Fibroblast of lung (primary cell): Measurements from ENCODE around the gene BCL7C. TPM values are rescaled to one million over a fixed set of nuclear protein-coding genes. Genes with fewer than 3 reads are reported as not detected.
"Not testable (repeated sequence)": the region's sequence is repeated elsewhere in the genome, so short reads cannot be mapped to it uniquely, and the experiment has no call there.

ENCODE experiments used
- DNase-seq, 2 donors: peaks; one replicate each; pipeline versions ENCODE4 v3.0.0 to v3.0.0-alpha.2; 2010; ENCODE audit warnings: low read depth in 2 of 2
- H2AFZ ChIP-seq: 2 replicates; pipeline ENCODE4 v1.5.1; 2012; ENCODE audit warnings: low read length, control low read depth, inconsistent platforms
- H3K27ac ChIP-seq: 2 replicates; pipeline ENCODE4 v1.5.1; 2011; ENCODE audit warnings: low read length, control low read depth; ENCODE audit not compliant: insufficient read depth
- H3K27me3 ChIP-seq: 2 replicates; pipeline ENCODE4 v1.5.1; 2011; ENCODE audit warnings: mild to moderate bottlenecking, low read length; ENCODE audit not compliant: control insufficient read depth, insufficient read depth
- H3K36me3 ChIP-seq: 2 replicates; pipeline ENCODE4 v1.5.1; 2011; ENCODE audit warnings: low read length; ENCODE audit not compliant: control insufficient read depth, insufficient read depth
- H3K4me1 ChIP-seq: 2 replicates; pipeline ENCODE4 v1.5.1; 2011; ENCODE audit warnings: low read length; ENCODE audit not compliant: control insufficient read depth, insufficient read depth; ENCODE audit errors: extremely low read depth
- H3K4me2 ChIP-seq: 2 replicates; pipeline ENCODE4 v1.5.1; 2011; ENCODE audit warnings: low read length, control low read depth; ENCODE audit not compliant: insufficient read depth; ENCODE audit errors: extremely low read depth
- H3K4me3 ChIP-seq, 4 experiments: fragments of 200-600 bp in 1 of 4; sonication (generic) in 1 of 4; replicated peaks in 1 of 4; 2 replicates each; pipeline ENCODE4 v1.5.1; 2011 to 2016; ENCODE audit warnings: low read length in 4 of 4, low read depth in 3 of 4, mild to moderate bottlenecking in 3 of 4, control low read depth in 2 of 4, inconsistent platforms in 1 of 4, mixed read lengths in 1 of 4; ENCODE audit not compliant: insufficient read depth in 1 of 4; ENCODE audit errors: control extremely low read depth in 1 of 4
- H3K79me2 ChIP-seq: 2 replicates; pipeline ENCODE4 v1.5.1; 2012; ENCODE audit warnings: mild to moderate bottlenecking, low read length, inconsistent platforms; ENCODE audit not compliant: control insufficient read depth, insufficient read depth
- H3K9ac ChIP-seq: 2 replicates; pipeline ENCODE4 v1.5.1; 2011; ENCODE audit warnings: mild to moderate bottlenecking, low read length, control low read depth; ENCODE audit not compliant: insufficient read depth
- H3K9me3 ChIP-seq: 2 replicates; pipeline ENCODE4 v1.5.1; 2012; ENCODE audit warnings: low read depth, low read length; ENCODE audit not compliant: control insufficient read depth, insufficient read depth
- H4K20me1 ChIP-seq: 2 replicates; pipeline ENCODE4 v1.5.1; 2011; ENCODE audit warnings: low read length; ENCODE audit not compliant: control insufficient read depth, insufficient read depth; ENCODE audit errors: extremely low read depth
- CTCF ChIP-seq, 2 donors: IDR thresholded peaks in 1 of 2; conservative IDR thresholded peaks in 1 of 2; 1 replicate in 1 of 2; 2 replicates in 1 of 2; pipeline ENCODE4 v1.5.1; 2011 to 2012; ENCODE audit warnings: low read length in 2 of 2, control low read depth in 1 of 2, inconsistent platforms in 1 of 2, low read depth in 1 of 2, mild to moderate bottlenecking in 1 of 2
- EZH2 ChIP-seq: IDR thresholded peaks from 2 replicates; pipeline ENCODE4 v1.5.1; 2012; ENCODE audit warnings: low read length, control low read depth, mild to moderate bottlenecking; ENCODE audit errors: missing control alignments
- polyA plus RNA-seq, 2 donors: library from polyadenylated mRNA; depleted of rRNA in 1 of 2; stranded (reverse) in 1 of 2; unstranded in 1 of 2; fragments of >200 nt; gene quantifications; 2 replicates each; pipeline ENCODE4 v1.2.1, GENCODE V29; 2011 to 2012; ENCODE audit warnings: missing spikeins in 1 of 2
- total RNA-seq: library from RNA; depleted of rRNA; stranded (reverse); fragments of >200 nt; gene quantifications from 2 replicates; pipeline ENCODE4 v1.2.1, GENCODE V29; 2014

BCL7C gene
- total and polyA plus RNA-seq, 2 donors (not counting 1 experiment from before 2014, with no cell fraction given) = 25.6 to 28.2 TPM

GRCh38 chr16:30867747-30868146 lies 26.1 kb downstream of the BCL7C start:
- no peak for TF ChIP-seq EZH2
- peak; percentile 22 to 32 for TF ChIP-seq CTCF (conservative IDR thresholded peaks at IDR 0.05 in 1 of 2, IDR thresholded peaks at IDR 0.05 in 1 of 2; ENCODE audit: low read depth in 1 of 2, low read length in 2 of 2)
- no peaks in the 10 kb centered on the region for H3K4me1 ChIP-seq
- no peak overlapping the region for H3K4me3 ChIP-seq
- no peaks in the 10 kb centered on the region for H3K9me3 ChIP-seq
- no peaks in the 10 kb centered on the region for H3K79me2 ChIP-seq
- no peak overlapping the region for H2AFZ ChIP-seq
- H3K27ac ChIP-seq = no peak overlapping the region
- no peaks in the 10 kb centered on the region for H3K36me3 ChIP-seq
- peak in 1 of 2 donors; percentile 16 for DNase-seq
- no peak overlapping the region for H3K9ac ChIP-seq
- no peaks in the 10 kb centered on the region for H3K27me3 ChIP-seq
- H3K4me2 ChIP-seq = no peak overlapping the region
- no peaks in the 10 kb centered on the region for H4K20me1 ChIP-seq

DNA sequence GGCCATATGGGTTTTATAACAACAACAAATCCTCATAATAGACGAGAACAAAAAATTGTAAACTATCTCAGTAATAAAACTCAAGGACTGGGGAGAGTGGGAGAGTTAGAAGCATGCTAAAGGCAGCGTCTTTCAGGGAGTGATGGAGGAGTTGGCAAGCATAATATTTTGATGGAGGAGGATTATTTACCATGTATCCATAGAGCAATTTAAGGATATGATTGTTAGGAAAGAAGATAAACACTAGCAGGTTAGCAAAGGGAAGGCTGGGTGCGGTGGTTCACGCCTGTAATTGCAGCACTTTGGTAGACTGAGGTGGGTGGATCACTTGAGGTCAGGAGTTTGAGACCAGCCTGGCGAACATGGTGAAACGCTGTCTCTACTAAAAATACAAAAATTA lies 27.8 kb downstream of the BCL7C start:
- no peak overlapping the region for H3K27ac ChIP-seq

DNA sequence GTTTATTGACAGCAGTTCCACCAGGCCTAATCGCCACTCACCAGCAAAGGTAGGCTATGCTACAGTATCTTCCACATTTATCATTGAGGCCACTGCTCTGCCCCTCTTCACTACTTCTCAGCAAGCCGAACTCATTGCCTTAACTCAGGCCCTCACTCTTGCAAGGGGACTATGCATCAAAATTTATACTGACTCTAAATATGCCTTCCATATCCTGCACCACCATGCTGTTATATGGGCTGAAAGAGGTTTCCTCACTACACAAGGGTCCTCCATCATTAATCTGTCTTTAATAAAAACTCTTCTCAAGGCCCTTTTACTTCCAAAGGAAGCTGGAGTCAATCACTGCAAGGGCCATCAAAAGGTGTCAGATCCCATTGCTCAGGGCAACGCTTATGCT lies 30.7 kb downstream of the BCL7C start:
- H3K36me3 ChIP-seq, H3K27ac ChIP-seq, H3K4me3 ChIP-seq, H3K4me2 ChIP-seq, H4K20me1 ChIP-seq, H3K79me2 ChIP-seq, DNase-seq, H3K9ac ChIP-seq, H3K4me1 ChIP-seq, H2AFZ ChIP-seq, H3K9me3 ChIP-seq, H3K27me3 ChIP-seq: not testable (repeated sequence)

More for the DNA sequence above, 27.8 kb downstream of the BCL7C start:
- no peak for DNase-seq
- Histone ChIP-seq H3K4me2 (no peak overlapping the region), H3K4me3 (no peak overlapping the region), H3K27me3 (no peaks in the 10 kb centered on the region), H3K79me2 (no peaks in the 10 kb centered on the region), H3K9ac (no peak overlapping the region), H3K36me3 (no peaks in the 10 kb centered on the region), H3K4me1 (no peaks in the 10 kb centered on the region), H3K9me3 (no peaks in the 10 kb centered on the region), H2AFZ (no peak overlapping the region), H4K20me1 (no peaks in the 10 kb centered on the region)
- TF ChIP-seq CTCF (conservative IDR thresholded peaks at IDR 0.05 in 1 of 2, IDR thresholded peaks at IDR 0.05 in 1 of 2; ENCODE audit: low read depth in 1 of 2, low read length in 2 of 2) (no peak), EZH2 (no peak)

DNA sequence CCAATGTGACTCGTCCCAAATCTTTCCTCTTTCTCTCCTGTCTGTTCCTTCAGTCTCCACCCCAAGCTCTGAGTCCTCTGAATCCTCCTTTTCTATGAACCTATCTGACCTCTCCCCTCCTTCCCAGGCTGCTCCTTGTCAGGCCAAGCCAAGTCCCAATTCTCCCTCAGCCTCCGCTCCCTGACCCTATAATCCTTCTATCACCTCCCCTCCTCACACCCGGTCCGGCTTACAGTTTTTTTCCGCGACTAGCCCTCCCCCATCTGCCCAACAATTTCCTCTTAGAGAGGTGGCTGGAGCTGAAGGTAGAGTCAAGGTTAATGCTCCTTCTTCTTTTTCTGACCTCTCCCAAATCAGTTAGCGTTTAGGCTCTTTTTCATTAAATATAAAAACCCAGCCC lies 33.1 kb downstream of the BCL7C start:
- not testable (repeated sequence) for H3K27me3 ChIP-seq, H3K79me2 ChIP-seq, H2AFZ ChIP-seq, H4K20me1 ChIP-seq, DNase-seq, H3K36me3 ChIP-seq, H3K4me2 ChIP-seq, H3K9ac ChIP-seq, H3K4me3 ChIP-seq, H3K4me1 ChIP-seq, H3K9me3 ChIP-seq, H3K27ac ChIP-seq
